GM23248 (cell line): Measurements from ENCODE around the gene FAM169A. TPM values are rescaled to one million over a fixed set of nuclear protein-coding genes. Genes with fewer than 3 reads are reported as not detected.
"Not testable (repeated sequence)": the region's sequence is repeated elsewhere in the genome, so short reads cannot be mapped to it uniquely, and the experiment has no call there.

Experiments used
- DNase-seq: peaks from one replicate; pipeline ENCODE4 v3.0.0-alpha.2; 2015
- H2AFZ ChIP-seq: fragments of 200-600 bp; sonication (generic); 2 replicates; pipeline ENCODE4 v1.6.1; 2016; ENCODE audit warnings: antibody characterized with exemption
- H3F3A ChIP-seq: fragments of 200-600 bp; sonication (generic); 2 replicates; pipeline ENCODE4 v1.6.1; 2016; ENCODE audit warnings: mild to moderate bottlenecking, antibody characterized with exemption, mixed run types; ENCODE audit not compliant: insufficient read depth
- H3K27ac ChIP-seq: fragments of 200-600 bp; sonication (generic); 2 replicates; pipeline ENCODE4 v1.5.1; 2016; ENCODE audit warnings: mild to moderate bottlenecking
- H3K27me3 ChIP-seq: fragments of 200-600 bp; sonication (generic); replicated peaks from 2 replicates; pipeline ENCODE4 v1.6.1; 2016; ENCODE audit warnings: mild to moderate bottlenecking; ENCODE audit not compliant: insufficient read depth
- H3K36me3 ChIP-seq: fragments of 200-600 bp; sonication (generic); 2 replicates; pipeline ENCODE4 v1.6.1; 2016; ENCODE audit warnings: low read depth, mild to moderate bottlenecking
- H3K4me1 ChIP-seq: fragments of 200-600 bp; sonication (generic); 2 replicates; pipeline ENCODE4 v1.6.1; 2016; ENCODE audit warnings: mild to moderate bottlenecking; ENCODE audit not compliant: insufficient read depth
- H3K4me2 ChIP-seq: fragments of 200-600 bp; sonication (generic); one replicate; pipeline ENCODE4 v1.6.1; 2016; ENCODE audit warnings: mild to moderate bottlenecking; ENCODE audit not compliant: unreplicated experiment
- H3K4me3 ChIP-seq: fragments of 200-600 bp; sonication (generic); 2 replicates; pipeline ENCODE4 v1.5.1; 2016; ENCODE audit warnings: mild to moderate bottlenecking
- H3K79me2 ChIP-seq: fragments of 200-600 bp; sonication (generic); 2 replicates; pipeline ENCODE4 v1.6.1; 2016; ENCODE audit warnings: mild to moderate bottlenecking; ENCODE audit not compliant: insufficient read depth
- H3K9ac ChIP-seq: fragments of 200-600 bp; sonication (generic); 2 replicates; pipeline ENCODE4 v1.6.1; 2016; ENCODE audit warnings: mild to moderate bottlenecking
- H3K9me2 ChIP-seq: fragments of 200-600 bp; sonication (generic); 2 replicates; pipeline ENCODE4 v1.6.1; 2016; ENCODE audit warnings: mixed run types, mild to moderate bottlenecking, moderate library complexity; ENCODE audit not compliant: insufficient read depth
- H3K9me3 ChIP-seq: fragments of 200-600 bp; sonication (generic); one replicate; pipeline ENCODE4 v1.6.1; 2017; ENCODE audit warnings: low read depth
- H4K20me1 ChIP-seq: fragments of 200-600 bp; sonication (generic); 2 replicates; pipeline ENCODE4 v1.6.0; 2016; ENCODE audit not compliant: insufficient read depth
- EZH2 ChIP-seq: fragments of 200-600 bp; sonication (generic); IDR thresholded peaks from 2 replicates; pipeline ENCODE4 v1.6.1; 2018; ENCODE audit warnings: antibody characterized with exemption, mild to moderate bottlenecking; ENCODE audit not compliant: insufficient read depth, poor library complexity, severe bottlenecking
- EZH2phosphoT487 ChIP-seq: fragments of 200-600 bp; sonication (generic); IDR thresholded peaks from 2 replicates; pipeline ENCODE4 v1.6.1; 2018; ENCODE audit warnings: antibody characterized with exemption, moderate library complexity, mild to moderate bottlenecking, low read depth; ENCODE audit not compliant: insufficient read depth
- WGBS, 2 experiments: methylation state at CpG; one replicate each; pipeline ENCODE4 v1.1.6; 2015 to 2017; ENCODE audit warnings: low lambda C conversion rate in 2 of 2, low coverage in 1 of 2; ENCODE audit errors: missing lambda C conversion rate in 2 of 2; 5-methylcytosine and 5-hydroxymethylcytosine counted together
- in situ Hi-C: fragments of 300-500 bp; cut with MboI; formaldehyde crosslinking; loops from 2 replicates; pipeline ENCODE4 v1.15.0; 2020
- polyA plus RNA-seq: library from polyadenylated mRNA; unstranded; fragments of >200 nt; fragmentation: Nextera tagmentation; extraction: Ambion mirVana; gene quantifications from 2 replicates; pipeline ENCODE4 v1.2.1, GENCODE V29; 2016
- total RNA-seq: library from RNA; depleted of rRNA; stranded (reverse); fragments of >200 nt; shearing (Covaris generic); gene quantifications from 2 replicates; pipeline ENCODE4 v1.2.3, GENCODE V29; 2014

FAM169A gene
- total and polyA plus RNA-seq, 2 experiments from 2014 or later = 0.08 to 0.22 TPM

DNA sequence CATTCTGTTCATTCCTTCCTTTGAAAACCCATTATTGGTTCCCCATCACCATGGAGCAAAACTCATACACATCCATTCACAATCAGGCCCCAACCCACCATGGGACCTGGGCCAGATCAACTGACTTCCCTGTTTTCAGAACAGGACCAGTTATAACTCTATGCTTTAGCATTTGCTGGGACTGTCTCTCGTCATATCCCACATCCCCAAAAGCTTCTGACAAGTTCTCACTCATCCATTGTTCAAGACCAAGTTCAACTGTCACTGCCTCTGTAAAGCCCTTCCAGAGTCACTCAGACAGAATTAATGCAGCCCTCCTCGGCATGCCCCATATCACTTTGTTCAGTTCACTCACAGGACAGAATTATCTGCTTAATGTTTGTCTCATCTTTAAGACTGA lies 4.0 kb downstream of the FAM169A start:
- TF ChIP-seq EZH2phosphoT487 (no peak), EZH2 (no peak)
- no peak overlapping the region for H3K27ac ChIP-seq
- no peaks in the 10 kb centered on the region for H4K20me1 ChIP-seq
- no peak overlapping the region for H2AFZ ChIP-seq
- no peaks in the 10 kb centered on the region for H3K9me3 ChIP-seq
- H3K4me1 ChIP-seq = no peaks in the 10 kb centered on the region
- DNase-seq = no peak
- H3K9ac ChIP-seq = no peak overlapping the region
- WGBS, 2 experiments = 68 to 80% methylated on average over 2 of the region's 2 CpGs
- H3F3A ChIP-seq = no peaks in the 10 kb centered on the region
- no peak overlapping the region for H3K4me2 ChIP-seq
- H3K4me3 ChIP-seq = no peak overlapping the region
- H3K36me3 ChIP-seq = no peaks in the 10 kb centered on the region
- peaks cover 47% of the 10 kb centered on the region for H3K27me3 ChIP-seq
- no peaks in the 10 kb centered on the region for H3K9me2 ChIP-seq
- no peaks in the 10 kb centered on the region for H3K79me2 ChIP-seq
- in situ Hi-C loops = no loop called here

DNA sequence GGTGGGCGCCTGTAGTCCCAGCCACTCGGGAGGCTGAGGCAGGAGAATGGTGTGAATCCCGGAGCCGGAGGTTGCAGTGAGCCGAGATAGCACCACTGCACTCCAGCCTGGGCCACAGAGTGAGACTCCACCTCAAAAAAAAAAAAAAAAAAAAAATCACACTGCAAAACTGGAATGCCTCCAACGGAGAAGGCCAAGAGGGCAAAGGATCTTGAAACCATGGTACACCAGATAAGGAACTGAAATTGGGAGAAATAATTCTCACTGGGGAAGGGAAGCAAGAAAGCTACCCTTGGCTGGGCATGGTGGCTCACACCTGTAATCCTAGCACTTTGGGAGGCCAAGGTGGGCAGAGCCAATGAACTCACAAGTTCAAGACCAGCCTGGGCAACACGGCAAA lies 9.2 kb downstream of the FAM169A start:
- in situ Hi-C loops, H3K4me3 ChIP-seq, H4K20me1 ChIP-seq, H3K9me3 ChIP-seq, H3K4me2 ChIP-seq, H3K27ac ChIP-seq, H2AFZ ChIP-seq, H3K79me2 ChIP-seq, H3K27me3 ChIP-seq, DNase-seq, H3K9ac ChIP-seq, H3K9me2 ChIP-seq, H3K36me3 ChIP-seq, H3F3A ChIP-seq, H3K4me1 ChIP-seq: not testable (repeated sequence)
- 72 to 79% methylated on average over 7 of the region's 7 CpGs for WGBS, 2 experiments

DNA sequence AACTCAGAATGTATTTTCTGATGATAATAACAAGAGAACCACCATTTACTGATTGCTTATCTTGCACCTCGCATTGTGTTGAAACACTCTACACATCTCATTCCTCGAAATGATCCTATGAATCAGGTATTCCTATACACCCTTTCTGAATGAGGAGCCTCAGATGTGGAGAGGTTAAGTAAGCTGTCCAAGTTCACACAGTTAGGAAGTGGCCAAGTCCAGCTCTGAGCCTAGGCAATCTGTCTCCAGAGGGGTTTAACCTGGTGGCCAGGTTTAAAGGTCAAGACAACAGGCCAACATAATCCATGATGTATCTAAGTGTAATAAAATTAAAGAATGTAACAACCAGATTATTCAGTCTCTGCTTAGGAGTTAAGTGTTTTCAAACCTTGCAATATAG lies 12.9 kb downstream of the FAM169A start:
- Histone ChIP-seq H3K4me2 (no peak overlapping the region), H3K27ac (no peak overlapping the region), H3K36me3 (no peaks in the 10 kb centered on the region), H3K27me3 (no peaks in the 10 kb centered on the region), H3K79me2 (no peaks in the 10 kb centered on the region), H3F3A (no peaks in the 10 kb centered on the region), H3K4me1 (peaks cover 6% of the 10 kb centered on the region), H3K4me3 (no peak overlapping the region), H4K20me1 (no peaks in the 10 kb centered on the region), H3K9ac (no peak overlapping the region), H3K9me3 (no peaks in the 10 kb centered on the region), H3K9me2 (no peaks in the 10 kb centered on the region), H2AFZ (peak overlapping the region; percentile 49)
- TF ChIP-seq EZH2 (no peak), EZH2phosphoT487 (no peak)
- no peak for DNase-seq
- in situ Hi-C loops = no loop called here
- WGBS, 2 experiments = 88 to 89% methylated on average over 2 of the region's 2 CpGs

DNA sequence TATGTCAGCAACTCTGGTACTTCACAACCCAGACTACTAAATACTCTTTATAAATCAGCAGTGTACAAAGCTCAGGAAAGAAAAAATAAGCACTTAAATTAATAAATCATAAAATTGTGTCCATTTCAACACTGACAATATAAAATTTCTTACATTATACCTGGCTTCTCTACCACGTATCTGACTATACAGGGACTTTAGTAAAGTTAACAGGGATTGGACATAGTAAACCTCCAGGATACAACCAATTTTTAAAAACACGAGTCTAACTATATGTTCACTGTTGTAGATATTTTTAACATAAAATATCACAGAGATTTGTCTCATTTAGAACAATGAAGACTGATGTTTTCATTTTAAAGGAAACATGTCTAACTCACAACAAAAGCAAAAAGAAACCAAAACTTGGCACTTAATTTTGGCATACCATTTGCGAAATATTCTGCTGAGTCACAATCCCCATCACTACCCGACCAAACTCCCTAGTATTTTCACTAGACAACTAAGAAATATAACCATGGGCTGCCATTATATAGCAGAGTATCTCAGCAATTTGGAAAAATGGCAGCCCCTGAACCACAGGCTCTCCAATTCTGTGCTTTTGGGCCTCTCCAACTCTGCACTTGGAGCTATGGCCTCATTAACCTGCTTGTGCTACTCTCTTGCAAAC lies 14.4 kb downstream of the FAM169A start:
- H3F3A ChIP-seq = no peaks in the 10 kb centered on the region
- peak overlapping the region; percentile 70 for H3K4me2 ChIP-seq
- H3K9me2 ChIP-seq = no peaks in the 10 kb centered on the region
- H3K27ac ChIP-seq = peak overlapping the region; percentile 40
- H2AFZ ChIP-seq = peak overlapping the region; percentile 86
- H4K20me1 ChIP-seq = no peaks in the 10 kb centered on the region
- H3K4me3 ChIP-seq = peak overlapping the region; percentile 66
- no peaks in the 10 kb centered on the region for H3K9me3 ChIP-seq
- H3K36me3 ChIP-seq = no peaks in the 10 kb centered on the region
- peaks cover 6% of the 10 kb centered on the region for H3K4me1 ChIP-seq
- no peaks in the 10 kb centered on the region for H3K79me2 ChIP-seq
- H3K27me3 ChIP-seq = no peaks in the 10 kb centered on the region
- H3K9ac ChIP-seq = peak overlapping the region; percentile 67
- DNase-seq = peak; percentile 80
- TF ChIP-seq EZH2 (no peak), EZH2phosphoT487 (no peak)
- WGBS, 2 experiments = 20 to 31% methylated on average over 4 of the region's 4 CpGs
- in situ Hi-C loops = no loop called here

DNA sequence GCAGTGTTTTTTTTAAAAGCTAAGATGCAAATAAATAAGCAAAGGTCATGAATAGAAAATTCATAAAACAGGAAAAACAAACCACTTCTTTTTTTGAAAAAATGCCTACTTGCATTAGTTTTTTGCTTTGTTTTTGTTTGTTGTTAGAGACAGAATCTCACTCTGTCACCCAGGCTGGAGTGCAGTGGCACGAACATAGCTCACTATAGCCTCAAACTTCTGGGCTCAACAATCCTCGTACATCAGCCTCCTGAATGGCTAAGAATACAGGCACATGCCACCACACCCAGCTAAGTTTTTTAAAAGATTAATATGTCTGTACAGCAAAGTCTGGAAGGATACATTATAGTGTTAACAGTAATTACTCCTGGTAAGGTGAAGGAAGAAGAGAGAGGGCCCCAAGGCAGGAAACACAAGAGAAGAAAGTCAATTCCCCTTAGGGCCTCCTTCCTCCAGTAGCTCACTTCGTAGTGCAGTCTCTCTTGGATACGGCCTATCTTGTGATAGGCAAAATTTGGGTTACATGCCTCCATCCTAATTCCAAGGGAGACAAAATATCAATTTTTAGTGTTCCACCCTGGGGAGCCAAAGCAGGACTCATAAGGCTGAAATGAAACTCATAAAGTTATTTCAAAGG lies 15.3 kb downstream of the FAM169A start:
- Histone ChIP-seq H3K27ac (no peak overlapping the region), H3K9me3 (no peaks in the 10 kb centered on the region), H3K9me2 (no peaks in the 10 kb centered on the region), H3K36me3 (no peaks in the 10 kb centered on the region), H3F3A (no peaks in the 10 kb centered on the region), H3K4me1 (peaks cover 6% of the 10 kb centered on the region), H4K20me1 (no peaks in the 10 kb centered on the region), H3K9ac (0 out of 2 replicates have a peak overlapping the region, but pooled peaks have one; percentile 67), H3K27me3 (no peaks in the 10 kb centered on the region), H2AFZ (peak overlapping the region; percentile 86), H3K4me3 (no peak overlapping the region), H3K79me2 (no peaks in the 10 kb centered on the region), H3K4me2 (no peak overlapping the region)
- 39 to 54% methylated on average over 4 of the region's 4 CpGs for WGBS, 2 experiments
- in situ Hi-C loops = no loop called here
- TF ChIP-seq EZH2phosphoT487 = no peak
- TF ChIP-seq EZH2 = no peak
- no peak for DNase-seq
